Endothelial cell of umbilical vein (primary cell): ENCODE results near the gene COX6B1. TPM values are rescaled to one million over a fixed set of nuclear protein-coding genes. Genes with fewer than 3 reads are reported as not detected.
A peak's percentile ranks its signal among the peaks of the same experiment; 100 is the strongest.

ENCODE experiments used
- BruUV-seq: library from RNA; stranded (reverse); fragments of 400-500 nt; replicated peaks from 2 replicates; lab custom pipeline; 2021; lab: Mats Ljungman, UMichigan
- CTCF ChIA-PET: fragments of 300-600, 350-600 bp; sonication (Branson Sonifier 250); formaldehyde crosslinking; loops from one replicate; lab custom pipeline; 2021; ENCODE audit warnings: antibody characterized with exemption, inconsistent platforms; lab: Charles Lee
- POLR2A ChIA-PET: fragments of 300-600, 350-600 bp; sonication (Branson Sonifier 250); formaldehyde crosslinking; loops from one replicate; lab custom pipeline; 2021; ENCODE audit warnings: antibody characterized with exemption, inconsistent platforms; lab: Charles Lee
- DNase-seq: peaks from one replicate; pipeline ENCODE4 v3.0.0-alpha.2; 2011; ENCODE audit warnings: low read depth, low spot score
- FAIRE-seq: peaks from 2 replicates; lab custom pipeline; 2011; peaks lifted over from hg19 to GRCh38; lab: Jason Lieb, UNC
- H2AFZ ChIP-seq: 2 replicates; pipeline ENCODE4 v1.6.0; 2012; ENCODE audit warnings: low read depth, low read length, control low read depth, inconsistent platforms
- H3K27ac ChIP-seq: 2 replicates; pipeline ENCODE4 v1.5.1; 2011; ENCODE audit warnings: low read depth, mild to moderate bottlenecking, control low read depth, low read length, moderate library complexity; ENCODE audit not compliant: insufficient read depth
- H3K27me3 ChIP-seq, 2 experiments: 2 replicates each; pipeline versions ENCODE4 v1.6.0 to v1.6.1; 2011; ENCODE audit warnings: low read length in 2 of 2, mixed read lengths in 1 of 2; ENCODE audit not compliant: control insufficient read depth in 2 of 2, insufficient read depth in 2 of 2
- H3K36me3 ChIP-seq, 2 experiments: 2 replicates in 1 of 2; 3 replicates in 1 of 2; pipeline ENCODE4 v1.5.1; 2011; ENCODE audit warnings: low read length in 2 of 2, mild to moderate bottlenecking in 1 of 2, moderate library complexity in 1 of 2; ENCODE audit not compliant: control insufficient read depth in 2 of 2, insufficient read depth in 2 of 2; ENCODE audit errors: extremely low read depth in 1 of 2
- H3K4me1 ChIP-seq: 3 replicates; pipeline ENCODE4 v1.5.1; 2011; ENCODE audit warnings: mild to moderate bottlenecking, low read length; ENCODE audit not compliant: control insufficient read depth, insufficient read depth; ENCODE audit errors: extremely low read depth
- H3K4me2 ChIP-seq: 2 replicates; pipeline ENCODE4 v1.6.1; 2011; ENCODE audit warnings: low read length, control low read depth, mixed read lengths; ENCODE audit not compliant: insufficient read depth
- H3K4me3 ChIP-seq, 3 experiments: fragments of 200-600 bp in 1 of 3; sonication (generic), shearing (Covaris generic) in 1 of 3; replicated peaks in 1 of 3; 2 replicates each; pipeline ENCODE4 v1.5.1; 2011 to 2016; ENCODE audit warnings: control low read depth in 3 of 3, low read length in 3 of 3, mild to moderate bottlenecking in 2 of 3, inconsistent platforms in 1 of 3, low read depth in 1 of 3, moderate library complexity in 1 of 3; ENCODE audit not compliant: insufficient read depth in 1 of 3
- H3K79me2 ChIP-seq: 2 replicates; pipeline ENCODE4 v1.6.0; 2012; ENCODE audit warnings: low read length, inconsistent platforms; ENCODE audit not compliant: control insufficient read depth, insufficient read depth
- H3K9ac ChIP-seq: replicated peaks from 2 replicates; pipeline ENCODE3; 2011; ENCODE audit warnings: low read length, control low read depth; ENCODE audit not compliant: insufficient read depth; ENCODE audit errors: extremely low read depth
- H3K9me1 ChIP-seq: replicated peaks from 3 replicates; pipeline ENCODE4 v1.6.0; 2011; ENCODE audit warnings: mild to moderate bottlenecking, low read length; ENCODE audit not compliant: control insufficient read depth, insufficient read depth; ENCODE audit errors: extremely low read depth
- H3K9me3 ChIP-seq: replicated peaks from 2 replicates; pipeline ENCODE4 v1.5.1; 2012; ENCODE audit warnings: low read length, inconsistent platforms; ENCODE audit not compliant: control insufficient read depth, insufficient read depth
- H4K20me1 ChIP-seq: replicated peaks from 2 replicates; pipeline ENCODE3; 2011; ENCODE audit warnings: mild to moderate bottlenecking, low read length; ENCODE audit not compliant: control insufficient read depth, insufficient read depth; ENCODE audit errors: extremely low read depth
- CTCF ChIP-seq, 2 donors: IDR thresholded peaks; 1 replicate in 1 of 2; 2 replicates in 1 of 2; pipeline ENCODE4 v1.5.1; 2011; ENCODE audit warnings: low read length in 2 of 2, mild to moderate bottlenecking in 2 of 2, moderate library complexity in 2 of 2, control low read depth in 1 of 2, inconsistent platforms in 1 of 2, low read depth in 1 of 2; ENCODE audit not compliant: insufficient read depth in 1 of 2; ENCODE audit errors: extremely low read depth in 1 of 2
- EZH2 ChIP-seq: IDR thresholded peaks from 2 replicates; pipeline ENCODE4 v1.6.1; 2012; ENCODE audit warnings: borderline replicate concordance, low read depth, mild to moderate bottlenecking, moderate library complexity, low read length, inconsistent platforms; ENCODE audit not compliant: severe bottlenecking
- FOS ChIP-seq: IDR thresholded peaks from 2 replicates; pipeline ENCODE4 v1.6.1; 2011; ENCODE audit warnings: mild to moderate bottlenecking, low read length, moderate library complexity, borderline replicate concordance; ENCODE audit not compliant: insufficient read depth
- GATA2 ChIP-seq: IDR thresholded peaks from 2 replicates; pipeline ENCODE4 v1.7.0; 2011; ENCODE audit warnings: low read depth, mild to moderate bottlenecking, moderate library complexity, mixed read lengths, low read length; ENCODE audit not compliant: insufficient read length, insufficient read depth
- JUN ChIP-seq: IDR thresholded peaks from 2 replicates; pipeline ENCODE4 v1.6.1; 2011; ENCODE audit warnings: borderline replicate concordance, low read depth; ENCODE audit not compliant: insufficient read length, insufficient read depth
- MAX ChIP-seq: IDR thresholded peaks from 2 replicates; pipeline ENCODE4 v1.6.1; 2011; ENCODE audit not compliant: insufficient read depth, insufficient read length
- MYC ChIP-seq: IDR thresholded peaks from one replicate; pipeline ENCODE4 v1.6.1; 2011; ENCODE audit warnings: mild to moderate bottlenecking, low read depth, low read length
- POLR2A ChIP-seq: IDR thresholded peaks from 2 replicates; pipeline ENCODE4 v1.6.1; 2012; ENCODE audit warnings: low read depth, mild to moderate bottlenecking, control low read depth, low read length
- POLR2AphosphoS5 ChIP-seq: IDR thresholded peaks from 2 replicates; pipeline ENCODE4 v1.6.1; 2012; ENCODE audit warnings: low read depth, mild to moderate bottlenecking, control low read depth, low read length, moderate library complexity; ENCODE audit not compliant: insufficient read depth
- dilution Hi-C: fragments of 300-500 bp; cut with MboI; formaldehyde crosslinking; loops from one replicate; pipeline ENCODE4 v1.15.0; 2019; ENCODE audit warnings: low sequenced_read_pairs; ENCODE audit not compliant: extremely low pct_ligation_motif_present
- intact Hi-C: fragments of 100-400 bp; cut with micrococcal nuclease; formaldehyde crosslinking; loops from one replicate; pipeline ENCODE4 v1.10.0; 2022
- polyA plus RNA-seq, 4 experiments: library from polyadenylated mRNA; depleted of rRNA in 3 of 4; stranded (reverse) in 3 of 4; unstranded in 1 of 4; fragments of >200 nt; gene quantifications; 2 replicates each; pipeline versions ENCODE4 v1.2.1 to v1.2.3, GENCODE V29; 2011 to 2012; ENCODE audit warnings: missing spikeins in 1 of 4
- total RNA-seq: library from RNA; stranded (reverse); gene quantifications from 2 replicates; pipeline ENCODE4 v1.2.3, GENCODE V29; 2021

Gene COX6B1
- total and polyA plus RNA-seq, 2 donors (not counting 3 experiments of a cell fraction or from before 2014, with no cell fraction given): 327 to 692 TPM

- Histone ChIP-seq H3K27ac (no peak overlapping the region), H3K9ac (no peak overlapping the region), H3K9me3 (no peaks in the 10 kb centered on the region), H3K79me2 (no peaks in the 10 kb centered on the region), H3K4me3 (no peak overlapping the region), H4K20me1 (no peaks in the 10 kb centered on the region), H3K36me3 (peaks cover 0 to 8% of the 10 kb centered on the region in 2 experiments), H3K4me1 (peaks cover 18% of the 10 kb centered on the region), H3K4me2 (no peak overlapping the region), H2AFZ (peak overlapping the region; percentile 15), H3K9me1 (no peaks in the 10 kb centered on the region), H3K27me3 (no peaks in the 10 kb centered on the region)
- dilution Hi-C loops (no loop called here), intact Hi-C loops (no loop called here)
- peak; percentile 33 for FAIRE-seq
- DNase-seq: no peak
- ChIA-PET POLR2A (no interaction called here), CTCF (no interaction called here)
- no TSS peak for BruUV-seq
- TF ChIP-seq JUN (no peak), GATA2 (no peak), POLR2A (no peak), CTCF (IDR thresholded peaks at IDR 0.05; ENCODE audit: extremely low read depth in 1 of 2, insufficient read depth in 1 of 2, low read depth in 1 of 2, low read length in 2 of 2) (no peak), MAX (no peak), MYC (no peak), FOS (no peak), POLR2AphosphoS5 (no peak), EZH2 (no peak)
Measured at GRCh38 chr19:35642312-35642711, 5.8 kb upstream of the COX6B1 start.
